ENCODE results near the gene TBC1D8. TPM values are rescaled to one million over a fixed set of nuclear protein-coding genes. Genes with fewer than 3 reads are reported as not detected.

The TBC1D8 gene
- total and polyA plus RNA-seq, 2 of the 13 experiments (the other 11 are each of a cell fraction or from before 2014, with no cell fraction given), result 45.1 to 95.4 TPM

DNA sequence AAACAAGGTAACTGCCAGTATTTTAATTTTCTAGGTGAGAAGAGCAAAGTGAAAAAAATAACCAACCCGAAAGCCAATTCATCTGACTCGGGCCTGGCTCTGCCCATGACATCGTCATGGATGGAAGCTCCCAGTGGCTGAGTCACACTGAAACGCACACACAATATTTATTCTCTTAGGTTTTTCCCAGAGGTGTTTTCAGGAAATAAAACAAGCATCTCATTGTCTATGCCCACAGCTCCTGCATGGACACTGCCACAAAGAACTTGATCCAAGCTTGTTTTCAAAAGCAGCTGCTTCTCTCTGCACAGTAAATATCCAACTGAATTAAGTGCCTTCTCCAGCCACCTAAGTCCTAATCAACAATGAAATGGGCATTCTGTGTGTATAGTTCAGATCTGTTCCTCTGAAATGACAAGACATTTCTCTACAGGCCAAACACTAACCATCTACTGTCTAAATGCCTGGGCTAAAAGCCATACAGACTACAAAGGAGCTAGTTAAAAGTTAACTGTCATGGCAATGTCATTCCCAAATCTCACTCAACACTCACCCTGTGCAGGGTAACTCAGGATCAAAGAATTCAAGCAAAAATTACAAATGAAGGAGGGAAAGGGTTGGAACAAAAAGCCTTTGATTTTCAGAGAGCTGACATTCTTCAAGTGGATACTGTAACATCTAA, 86.2 kb downstream of the TBC1D8 start (continued):
- TF ChIP-seq MEIS2 (CRISPR knock-in tag; IDR thresholded peaks at IDR 0.05) (peak; percentile 74; the same call in 1 of the 2 replicates), SIX4 (CRISPR knock-in tag; IDR thresholded peaks at IDR 0.05) (no peak; the same call in none of the 2 replicates), PBX2 (CRISPR knock-in tag; IDR thresholded peaks at IDR 0.05) (no peak), EHMT2 (IDR thresholded peaks at IDR 0.05; ENCODE audit: borderline replicate concordance, low read depth, low read length) (peak; percentile 26; the same call in 1 of the 2 replicates), SIX1 (CRISPR knock-in tag; IDR thresholded peaks at IDR 0.05; ENCODE audit: borderline replicate concordance) (peak; percentile 85), NFYC (CRISPR knock-in tag; IDR thresholded peaks at IDR 0.05) (no peak), REPIN1 (CRISPR knock-in tag; IDR thresholded peaks at IDR 0.05; ENCODE audit: borderline replicate concordance, low read depth) (0 out of 2 replicates have a peak, but pooled peaks have one; percentile 61), CEBPG (CRISPR knock-in tag; IDR thresholded peaks at IDR 0.05) (peak; percentile 65), CHD4 (IDR thresholded peaks at IDR 0.05; ENCODE audit: borderline replicate concordance, low read length) (no peak; the same call in 1 of the 2 replicates), FOXM1 (CRISPR knock-in tag; IDR thresholded peaks at IDR 0.05) (no peak), ATF1 (CRISPR knock-in tag; IDR thresholded peaks at IDR 0.05) (peak; percentile 65), ZNF614 (CRISPR knock-in tag; IDR thresholded peaks at IDR 0.05; ENCODE audit: borderline replicate concordance) (0 out of 2 replicates have a peak, but pooled peaks have one; percentile 69), ZNF460 (CRISPR knock-in tag; IDR thresholded peaks at IDR 0.05; ENCODE audit: borderline replicate concordance) (no peak), ZNF275 (CRISPR knock-in tag; IDR thresholded peaks at IDR 0.05; ENCODE audit: borderline replicate concordance) (no peak), SKIL (CRISPR knock-in tag; IDR thresholded peaks at IDR 0.05; ENCODE audit: borderline replicate concordance) (peak; percentile 53; the same call in 1 of the 2 replicates), ZNF543 (CRISPR knock-in tag; IDR thresholded peaks at IDR 0.05) (no peak)
- TF ChIP-seq, protein P1, sequence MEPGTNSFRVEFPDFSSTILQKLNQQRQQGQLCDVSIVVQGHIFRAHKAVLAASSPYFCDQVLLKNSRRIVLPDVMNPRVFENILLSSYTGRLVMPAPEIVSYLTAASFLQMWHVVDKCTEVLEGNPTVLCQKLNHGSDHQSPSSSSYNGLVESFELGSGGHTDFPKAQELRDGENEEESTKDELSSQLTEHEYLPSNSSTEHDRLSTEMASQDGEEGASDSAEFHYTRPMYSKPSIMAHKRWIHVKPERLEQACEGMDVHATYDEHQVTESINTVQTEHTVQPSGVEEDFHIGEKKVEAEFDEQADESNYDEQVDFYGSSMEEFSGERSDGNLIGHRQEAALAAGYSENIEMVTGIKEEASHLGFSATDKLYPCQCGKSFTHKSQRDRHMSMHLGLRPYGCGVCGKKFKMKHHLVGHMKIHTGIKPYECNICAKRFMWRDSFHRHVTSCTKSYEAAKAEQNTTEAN (CRISPR knock-in tag; conservative IDR thresholded peaks at IDR 0.05), result 0 out of 2 replicates have a peak, but pooled peaks have one; percentile 48
- TF ChIP-seq, protein P2, sequence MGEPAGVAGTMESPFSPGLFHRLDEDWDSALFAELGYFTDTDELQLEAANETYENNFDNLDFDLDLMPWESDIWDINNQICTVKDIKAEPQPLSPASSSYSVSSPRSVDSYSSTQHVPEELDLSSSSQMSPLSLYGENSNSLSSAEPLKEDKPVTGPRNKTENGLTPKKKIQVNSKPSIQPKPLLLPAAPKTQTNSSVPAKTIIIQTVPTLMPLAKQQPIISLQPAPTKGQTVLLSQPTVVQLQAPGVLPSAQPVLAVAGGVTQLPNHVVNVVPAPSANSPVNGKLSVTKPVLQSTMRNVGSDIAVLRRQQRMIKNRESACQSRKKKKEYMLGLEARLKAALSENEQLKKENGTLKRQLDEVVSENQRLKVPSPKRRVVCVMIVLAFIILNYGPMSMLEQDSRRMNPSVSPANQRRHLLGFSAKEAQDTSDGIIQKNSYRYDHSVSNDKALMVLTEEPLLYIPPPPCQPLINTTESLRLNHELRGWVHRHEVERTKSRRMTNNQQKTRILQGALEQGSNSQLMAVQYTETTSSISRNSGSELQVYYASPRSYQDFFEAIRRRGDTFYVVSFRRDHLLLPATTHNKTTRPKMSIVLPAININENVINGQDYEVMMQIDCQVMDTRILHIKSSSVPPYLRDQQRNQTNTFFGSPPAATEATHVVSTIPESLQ (CRISPR knock-in tag; conservative IDR thresholded peaks at IDR 0.05), result no peak
- TF ChIP-seq, protein P3, sequence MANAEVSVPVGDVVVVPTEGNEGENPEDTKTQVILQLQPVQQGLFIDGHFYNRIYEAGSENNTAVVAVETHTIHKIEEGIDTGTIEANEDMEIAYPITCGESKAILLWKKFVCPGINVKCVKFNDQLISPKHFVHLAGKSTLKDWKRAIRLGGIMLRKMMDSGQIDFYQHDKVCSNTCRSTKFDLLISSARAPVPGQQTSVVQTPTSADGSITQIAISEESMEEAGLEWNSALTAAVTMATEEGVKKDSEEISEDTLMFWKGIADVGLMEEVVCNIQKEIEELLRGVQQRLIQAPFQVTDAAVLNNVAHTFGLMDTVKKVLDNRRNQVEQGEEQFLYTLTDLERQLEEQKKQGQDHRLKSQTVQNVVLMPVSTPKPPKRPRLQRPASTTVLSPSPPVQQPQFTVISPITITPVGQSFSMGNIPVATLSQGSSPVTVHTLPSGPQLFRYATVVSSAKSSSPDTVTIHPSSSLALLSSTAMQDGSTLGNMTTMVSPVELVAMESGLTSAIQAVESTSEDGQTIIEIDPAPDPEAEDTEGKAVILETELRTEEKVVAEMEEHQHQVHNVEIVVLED (CRISPR knock-in tag; IDR thresholded peaks at IDR 0.05; ENCODE audit: borderline replicate concordance), result 0 out of 2 replicates have a peak, but pooled peaks have one; percentile 16

All from HepG2 (cell line).